ENCODE results near the gene MAN2A1. TPM values are rescaled to one million over a fixed set of nuclear protein-coding genes. Genes with fewer than 3 reads are reported as not detected.

Gene MAN2A1
- total RNA-seq, 1 donor from 2014 or later = 83.6 TPM

DNA sequence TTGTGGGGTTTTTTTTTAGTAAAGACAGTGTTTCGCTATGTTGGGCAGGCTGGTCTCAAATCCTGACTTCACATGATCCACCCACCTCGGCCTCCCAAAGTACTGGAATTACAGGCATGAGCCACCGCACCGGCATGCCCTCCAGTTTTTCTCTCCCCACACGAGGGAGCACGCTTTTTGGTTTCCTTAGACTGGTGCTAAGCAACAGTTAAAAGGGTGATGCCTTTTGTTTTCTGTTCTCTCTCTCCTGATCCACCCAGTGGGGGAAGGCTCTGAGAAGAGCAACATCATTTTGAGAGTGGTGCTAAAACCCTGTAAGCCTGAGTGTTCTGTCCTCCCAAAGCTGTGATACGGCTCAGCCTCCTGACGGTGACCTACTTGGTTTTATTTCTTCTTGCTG lies 146.6 kb downstream of the MAN2A1 start:
- Mint-ChIP-seq H3K4me1 (ENCODE audit: unreplicated experiment) (peaks cover 5% of the 10 kb centered on the region), H3K27ac (ENCODE audit: unreplicated experiment) (no peak overlapping the region), H3K9me3 (ENCODE audit: unreplicated experiment) (no peaks in the 10 kb centered on the region), H3K27me3 (ENCODE audit: unreplicated experiment) (peaks cover 1% of the 10 kb centered on the region), H3K36me3 (ENCODE audit: low read depth, unreplicated experiment) (peaks cover 8% of the 10 kb centered on the region), H3K4me3 (ENCODE audit: unreplicated experiment) (no peak overlapping the region)
- no peak for DNase-seq (ENCODE audit: low spot score)
- TF ChIP-seq, protein P1, sequence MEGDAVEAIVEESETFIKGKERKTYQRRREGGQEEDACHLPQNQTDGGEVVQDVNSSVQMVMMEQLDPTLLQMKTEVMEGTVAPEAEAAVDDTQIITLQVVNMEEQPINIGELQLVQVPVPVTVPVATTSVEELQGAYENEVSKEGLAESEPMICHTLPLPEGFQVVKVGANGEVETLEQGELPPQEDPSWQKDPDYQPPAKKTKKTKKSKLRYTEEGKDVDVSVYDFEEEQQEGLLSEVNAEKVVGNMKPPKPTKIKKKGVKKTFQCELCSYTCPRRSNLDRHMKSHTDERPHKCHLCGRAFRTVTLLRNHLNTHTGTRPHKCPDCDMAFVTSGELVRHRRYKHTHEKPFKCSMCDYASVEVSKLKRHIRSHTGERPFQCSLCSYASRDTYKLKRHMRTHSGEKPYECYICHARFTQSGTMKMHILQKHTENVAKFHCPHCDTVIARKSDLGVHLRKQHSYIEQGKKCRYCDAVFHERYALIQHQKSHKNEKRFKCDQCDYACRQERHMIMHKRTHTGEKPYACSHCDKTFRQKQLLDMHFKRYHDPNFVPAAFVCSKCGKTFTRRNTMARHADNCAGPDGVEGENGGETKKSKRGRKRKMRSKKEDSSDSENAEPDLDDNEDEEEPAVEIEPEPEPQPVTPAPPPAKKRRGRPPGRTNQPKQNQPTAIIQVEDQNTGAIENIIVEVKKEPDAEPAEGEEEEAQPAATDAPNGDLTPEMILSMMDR (IDR thresholded peaks at IDR 0.05; ENCODE audit: unreplicated experiment) = no peak

DNA sequence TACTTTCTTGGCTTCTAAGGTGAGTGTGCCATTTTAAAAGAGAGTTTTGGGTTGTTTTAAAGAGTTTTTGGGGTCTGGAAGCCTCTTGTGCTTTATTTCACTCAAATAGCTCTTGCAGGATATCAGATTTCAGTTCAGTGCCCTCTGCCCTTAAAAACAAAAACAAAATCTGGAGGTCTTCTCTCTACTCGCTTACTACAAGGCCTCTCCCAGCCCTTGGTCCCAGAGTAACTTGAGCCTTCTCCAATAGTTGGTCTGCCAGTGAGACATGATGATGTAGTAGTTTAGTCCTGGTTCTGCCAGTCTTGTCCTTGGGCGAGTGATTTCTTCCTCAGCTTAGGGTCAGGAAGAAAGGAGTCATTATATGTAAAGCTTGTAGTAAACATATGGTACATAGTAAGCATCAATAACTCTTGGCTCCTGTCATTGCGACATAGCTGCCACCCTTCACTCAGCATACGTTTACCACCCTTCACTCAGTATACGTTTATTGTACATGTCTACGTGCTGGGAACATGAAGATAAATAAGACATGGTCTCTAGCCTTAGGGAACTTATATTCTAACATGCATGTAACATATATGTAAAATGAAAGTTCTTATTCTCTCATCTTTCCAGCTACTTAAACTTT lies 147.6 kb downstream of the MAN2A1 start:
- Mint-ChIP-seq H3K4me1 (ENCODE audit: unreplicated experiment) (peaks cover 5% of the 10 kb centered on the region), H3K36me3 (ENCODE audit: low read depth, unreplicated experiment) (peaks cover 6% of the 10 kb centered on the region), H3K4me3 (ENCODE audit: unreplicated experiment) (no peak overlapping the region), H3K27me3 (ENCODE audit: unreplicated experiment) (peaks cover 1% of the 10 kb centered on the region), H3K9me3 (ENCODE audit: unreplicated experiment) (no peaks in the 10 kb centered on the region), H3K27ac (ENCODE audit: unreplicated experiment) (no peak overlapping the region)
- TF ChIP-seq, protein P1 (IDR thresholded peaks at IDR 0.05; ENCODE audit: unreplicated experiment) = no peak
- DNase-seq (ENCODE audit: low spot score) = no peak

DNA sequence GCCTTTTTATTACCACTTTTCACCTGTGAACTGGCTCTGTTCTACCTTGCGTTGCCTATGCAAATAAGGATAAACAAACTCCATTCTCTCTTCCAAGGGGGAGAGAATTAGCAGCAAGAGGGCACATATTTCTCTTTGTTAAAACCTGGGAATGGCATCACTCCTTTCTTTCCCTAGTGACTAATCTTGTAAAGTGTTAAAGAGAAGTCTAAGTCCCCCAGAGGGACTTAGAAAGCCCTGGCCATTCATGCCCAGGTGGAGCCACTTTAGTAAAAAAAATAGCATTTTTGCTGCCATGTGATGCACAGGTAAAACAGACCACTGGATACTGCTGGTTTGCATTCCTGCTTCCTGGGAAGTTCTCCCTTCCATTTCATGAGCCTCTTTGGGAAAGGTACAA lies 148.4 kb downstream of the MAN2A1 start:
- H3K4me3 Mint-ChIP-seq (ENCODE audit: unreplicated experiment) = no peak overlapping the region
- peaks cover 5% of the 10 kb centered on the region for H3K4me1 Mint-ChIP-seq (ENCODE audit: unreplicated experiment)
- H3K27ac Mint-ChIP-seq (ENCODE audit: unreplicated experiment) = no peak overlapping the region

DNA sequence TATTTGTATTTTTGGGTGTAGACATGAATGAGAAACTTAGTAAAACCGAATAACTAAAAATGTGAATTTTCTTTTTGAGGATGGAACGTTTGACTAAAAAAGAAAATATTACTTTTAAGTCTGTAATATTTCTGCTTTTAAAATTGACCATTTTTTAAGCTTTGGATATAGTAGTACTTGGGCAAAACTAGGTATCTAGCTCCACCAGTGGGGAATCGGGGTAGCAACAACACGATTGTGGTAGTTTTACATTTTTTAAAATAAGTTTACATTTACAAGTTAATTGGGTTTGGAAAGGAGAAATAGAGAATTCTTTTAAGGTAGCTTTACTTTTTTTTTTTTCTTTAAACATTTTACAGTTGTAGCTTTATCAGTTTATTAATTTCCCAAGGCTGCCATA lies 154.4 kb downstream of the MAN2A1 start:
- Mint-ChIP-seq H3K9me3 (ENCODE audit: unreplicated experiment) (no peaks in the 10 kb centered on the region), H3K4me1 (ENCODE audit: unreplicated experiment) (no peaks in the 10 kb centered on the region), H3K36me3 (ENCODE audit: low read depth, unreplicated experiment) (peaks cover 19% of the 10 kb centered on the region), H3K27me3 (ENCODE audit: unreplicated experiment) (peaks cover 1% of the 10 kb centered on the region), H3K4me3 (ENCODE audit: unreplicated experiment) (no peak overlapping the region), H3K27ac (ENCODE audit: unreplicated experiment) (no peak overlapping the region)
- TF ChIP-seq, protein P1 (IDR thresholded peaks at IDR 0.05; ENCODE audit: unreplicated experiment) = no peak
- no peak for DNase-seq (ENCODE audit: low spot score)

More for the DNA sequence above, 148.4 kb downstream of the MAN2A1 start:
- Mint-ChIP-seq H3K36me3 (ENCODE audit: low read depth, unreplicated experiment) (peaks cover 8% of the 10 kb centered on the region), H3K27me3 (ENCODE audit: unreplicated experiment) (no peaks in the 10 kb centered on the region), H3K9me3 (ENCODE audit: unreplicated experiment) (no peaks in the 10 kb centered on the region)
- TF ChIP-seq, protein P1 (IDR thresholded peaks at IDR 0.05; ENCODE audit: unreplicated experiment) = no peak
- no peak for DNase-seq (ENCODE audit: low spot score)

DNA sequence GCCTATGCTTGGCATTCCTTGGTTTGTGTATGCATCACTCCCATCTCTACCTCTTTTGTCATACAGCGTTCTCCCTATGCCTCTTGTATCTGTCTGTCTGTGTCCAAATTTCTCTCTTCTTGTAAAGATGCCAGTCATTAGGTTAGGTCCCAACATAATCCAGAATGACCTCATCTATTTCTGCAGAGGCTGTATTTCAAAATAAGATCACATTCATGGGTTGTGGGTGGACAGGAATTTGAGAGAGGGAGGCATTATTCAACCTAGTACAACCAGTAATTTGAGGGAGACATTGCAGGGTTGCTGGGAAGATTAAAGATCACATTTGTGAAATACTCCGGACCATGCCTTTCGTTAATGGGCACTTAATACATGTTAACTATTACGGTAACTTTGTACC lies 155.0 kb downstream of the MAN2A1 start:
- no peak overlapping the region for H3K27ac Mint-ChIP-seq (ENCODE audit: unreplicated experiment)
- no peak overlapping the region for H3K4me3 Mint-ChIP-seq (ENCODE audit: unreplicated experiment)
- H3K36me3 Mint-ChIP-seq (ENCODE audit: low read depth, unreplicated experiment) = peaks cover 24% of the 10 kb centered on the region
- H3K4me1 Mint-ChIP-seq (ENCODE audit: unreplicated experiment) = no peaks in the 10 kb centered on the region
- H3K9me3 Mint-ChIP-seq (ENCODE audit: unreplicated experiment) = no peaks in the 10 kb centered on the region
- peaks cover 3% of the 10 kb centered on the region for H3K27me3 Mint-ChIP-seq (ENCODE audit: unreplicated experiment)
- DNase-seq (ENCODE audit: low spot score) = no peak
- TF ChIP-seq, protein P1 (IDR thresholded peaks at IDR 0.05; ENCODE audit: unreplicated experiment) = no peak
